Liver (tissue), 3 donors: ENCODE data around the gene CDH23.

ENCODE experiments used
- ATF3 ChIP-seq: IDR thresholded peaks from 2 replicates; pipeline ENCODE4 v1.6.1; 2016; ENCODE audit warnings: antibody characterized with exemption
- CTCF ChIP-seq: fragments of 150-350 bp; IDR thresholded peaks from 2 replicates; pipeline ENCODE4 v1.5.1; 2017; ENCODE audit warnings: improper control_type of control experiment, low read depth, low read length; ENCODE audit not compliant: missing input control
- EGR1 ChIP-seq, 2 donors: IDR thresholded peaks; 2 replicates each; pipeline ENCODE4 v1.6.1; 2016 to 2018; ENCODE audit warnings: antibody characterized with exemption in 2 of 2, low read depth in 2 of 2
- FOXA2 ChIP-seq: IDR thresholded peaks from 2 replicates; pipeline ENCODE4 v1.6.1; 2016; ENCODE audit warnings: antibody characterized with exemption
- GABPA ChIP-seq, 2 donors: IDR thresholded peaks in 1 of 2; conservative IDR thresholded peaks in 1 of 2; 2 replicates each; pipeline ENCODE4 v1.6.1; 2016; ENCODE audit warnings: antibody characterized with exemption in 2 of 2, mild to moderate bottlenecking in 1 of 2, moderate library complexity in 1 of 2
- HNF4A ChIP-seq, 2 donors: conservative IDR thresholded peaks; 2 replicates each; pipeline ENCODE4 v1.6.1; 2016; ENCODE audit warnings: antibody characterized with exemption in 2 of 2, mild to moderate bottlenecking in 2 of 2
- JUND ChIP-seq, 2 donors: IDR thresholded peaks; 2 replicates each; pipeline ENCODE4 v1.6.1; 2016; ENCODE audit warnings: antibody characterized with exemption in 2 of 2
- NR2F2 ChIP-seq: IDR thresholded peaks from 2 replicates; pipeline ENCODE4 v1.6.1; 2016; ENCODE audit warnings: antibody characterized with exemption
- REST ChIP-seq: IDR thresholded peaks from 2 replicates; pipeline ENCODE4 v1.6.1; 2016; ENCODE audit warnings: antibody characterized with exemption, mild to moderate bottlenecking
- SP1 ChIP-seq: IDR thresholded peaks from 2 replicates; pipeline ENCODE4 v1.6.1; 2018; ENCODE audit warnings: antibody characterized with exemption, mild to moderate bottlenecking
- TAF1 ChIP-seq: conservative IDR thresholded peaks from 2 replicates; pipeline ENCODE4 v1.6.1; 2016; ENCODE audit warnings: antibody characterized with exemption, mild to moderate bottlenecking
- YY1 ChIP-seq: IDR thresholded peaks from 2 replicates; pipeline ENCODE4 v1.6.1; 2016; ENCODE audit warnings: antibody characterized with exemption, mild to moderate bottlenecking
- ZBTB33 ChIP-seq: IDR thresholded peaks from 2 replicates; pipeline ENCODE4 v1.6.1; 2016; ENCODE audit warnings: antibody characterized with exemption
- donor health status: healthy.
- donor health status: healthy.

GRCh38 chr10:71790749-71791440, 394.2 kb downstream of the CDH23 start:
- TF ChIP-seq TAF1 (no peak), CTCF (no peak), ATF3 (no peak), EGR1 (IDR thresholded peaks at IDR 0.05; ENCODE audit: low read depth in 2 of 2) (no peak), GABPA (IDR thresholded peaks at IDR 0.05 in 1 of 2, conservative IDR thresholded peaks at IDR 0.05 in 1 of 2) (no peak), ZBTB33 (no peak), FOXA2 (no peak), YY1 (no peak), REST (no peak), HNF4A (conservative IDR thresholded peaks at IDR 0.05) (no peak), JUND (IDR thresholded peaks at IDR 0.05) (no peak), NR2F2 (no peak), SP1 (no peak)
